GM21717 (cell line): ENCODE data around the gene CTNNA2.

ENCODE experiments used
- ATAC-seq: cut with Tn5 transposase; IDR thresholded peaks from one replicate; pipeline ENCODE4 v1.9.1; 2021; ENCODE audit warnings: mild to moderate bottlenecking, moderate library complexity; ENCODE audit not compliant: unreplicated experiment

The CTNNA2 gene

DNA sequence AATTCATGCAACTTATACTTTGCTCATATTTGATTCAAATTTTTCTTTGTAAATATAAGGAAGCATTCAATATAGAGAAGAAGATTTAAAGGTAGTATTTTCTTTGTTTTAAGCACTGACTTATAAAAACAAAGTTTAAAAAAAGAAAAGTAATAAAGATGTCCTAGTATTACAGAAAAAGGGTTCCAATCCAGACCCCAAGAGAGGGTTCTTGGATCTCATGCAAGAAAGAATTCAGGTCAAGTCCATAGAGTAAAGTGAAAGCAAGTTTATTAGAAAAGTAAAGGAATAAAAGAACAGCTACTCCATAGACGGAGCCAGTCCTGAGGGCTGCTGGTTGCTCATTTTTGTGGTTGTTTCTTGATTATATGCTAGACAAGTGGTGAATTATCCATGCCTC lies 267.9 kb downstream of the CTNNA2 start:
- ATAC-seq, result no peak

DNA sequence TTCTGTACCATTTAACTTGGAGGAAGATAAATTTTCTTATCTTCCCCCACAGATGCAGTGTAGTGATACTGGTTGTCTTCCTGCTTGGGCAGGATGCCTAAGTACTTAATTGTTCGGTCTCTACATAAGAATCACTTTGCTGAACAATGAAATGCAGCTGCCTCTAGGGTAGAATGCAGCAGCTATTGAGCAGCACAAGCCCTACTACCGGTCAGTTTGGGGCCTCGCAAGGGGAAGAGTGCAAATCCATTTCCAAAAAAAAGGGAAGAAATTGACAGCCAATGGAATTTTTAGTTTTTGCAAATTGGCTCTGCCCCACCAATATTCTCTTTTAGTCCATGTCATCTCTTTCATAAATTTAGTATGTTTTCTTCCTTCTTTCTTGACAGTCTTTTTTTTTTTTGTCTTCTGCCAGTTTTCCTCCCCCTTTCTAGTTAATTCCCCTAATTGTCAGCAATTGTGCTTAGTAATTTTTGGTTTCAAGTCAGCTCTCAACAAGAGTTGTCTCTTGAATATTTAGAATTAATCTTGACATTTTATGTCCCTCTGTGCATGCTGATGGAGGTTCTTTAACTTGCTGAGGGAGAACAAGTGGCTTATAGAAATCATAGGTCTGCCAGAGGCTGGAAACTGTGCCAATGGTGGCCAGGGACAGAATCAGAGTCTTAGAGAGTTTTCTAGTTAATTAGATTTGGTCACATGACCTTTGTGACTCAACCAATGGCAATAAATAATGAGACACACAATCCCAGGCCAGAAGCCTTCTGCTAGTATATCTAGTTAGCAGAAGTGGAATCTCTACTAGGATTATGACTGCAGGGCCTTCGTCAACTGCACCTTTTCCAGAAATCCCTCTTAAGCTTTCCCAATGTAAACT lies 270.0 kb downstream of the CTNNA2 start:
- ATAC-seq, result no peak

DNA sequence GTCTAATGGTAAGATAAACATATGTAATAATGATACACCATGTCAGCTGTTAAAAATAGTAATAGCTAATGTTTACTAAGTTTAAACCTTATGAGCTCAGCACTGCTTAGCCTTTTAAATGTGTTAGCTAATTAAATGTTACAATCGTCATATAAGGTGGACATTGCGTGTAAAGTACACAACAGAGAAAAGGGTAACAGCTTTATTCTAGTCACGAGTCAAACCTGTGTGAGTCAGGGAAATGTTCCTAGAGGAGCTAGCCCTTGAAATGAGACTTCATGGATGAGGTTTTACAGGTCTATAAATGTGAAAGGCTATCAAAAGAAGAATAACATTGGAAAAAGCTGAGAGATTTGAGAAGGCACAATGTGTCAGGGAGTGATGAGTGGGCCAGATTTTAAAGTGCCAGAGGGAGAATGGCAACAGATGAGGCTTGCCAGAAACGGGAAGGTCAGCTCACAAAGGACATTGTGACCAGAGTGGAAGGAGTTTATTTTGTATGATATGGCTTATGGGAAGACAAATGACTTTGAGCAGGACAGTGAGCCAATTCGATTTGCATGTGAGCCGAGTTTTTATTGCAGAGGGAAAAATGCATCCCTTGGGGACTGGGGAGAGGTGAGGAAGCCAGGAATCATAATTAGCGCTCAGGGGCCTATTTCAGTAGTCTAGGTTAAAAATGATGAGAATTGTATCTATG lies 276.3 kb downstream of the CTNNA2 start:
- ATAC-seq, result no peak

DNA sequence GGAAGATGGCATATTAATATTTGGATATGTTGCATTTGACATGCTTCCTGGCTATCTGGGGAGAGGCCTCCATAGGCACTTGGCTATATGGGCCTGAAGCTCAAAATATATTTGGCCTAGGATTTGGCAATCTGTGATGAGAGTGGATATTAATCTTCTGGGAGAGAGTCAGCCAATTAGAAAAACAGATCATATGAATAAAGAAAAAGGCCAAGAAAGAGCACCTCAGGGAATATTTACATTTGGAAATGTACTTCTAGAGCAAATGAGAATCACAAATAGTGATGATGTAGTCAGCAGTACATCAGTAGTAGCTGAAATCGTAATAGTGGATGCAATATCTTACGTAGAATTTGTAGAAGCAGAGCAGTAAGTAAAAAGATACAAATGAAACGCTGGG lies 277.0 kb downstream of the CTNNA2 start:
- no peak for ATAC-seq

DNA sequence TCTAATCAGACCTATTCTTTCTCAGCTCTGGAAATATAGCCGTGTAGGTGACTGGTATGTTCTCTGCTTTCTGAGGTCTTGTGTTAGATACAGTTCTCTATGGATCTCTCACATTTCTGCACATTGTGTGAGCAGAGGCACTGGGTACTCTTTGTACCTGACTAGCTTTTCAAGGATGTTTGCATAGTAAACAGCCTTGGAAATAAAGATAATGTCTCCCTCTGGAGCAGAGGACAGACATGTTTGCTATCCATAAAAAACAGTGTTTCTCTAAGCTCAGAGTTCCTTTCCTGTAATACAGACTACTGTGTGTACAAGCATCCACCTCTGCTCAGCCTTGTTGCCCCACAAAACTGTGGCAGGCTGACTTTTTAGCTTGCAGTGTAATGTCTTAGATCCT lies 279.2 kb downstream of the CTNNA2 start:
- ATAC-seq, result no peak

DNA sequence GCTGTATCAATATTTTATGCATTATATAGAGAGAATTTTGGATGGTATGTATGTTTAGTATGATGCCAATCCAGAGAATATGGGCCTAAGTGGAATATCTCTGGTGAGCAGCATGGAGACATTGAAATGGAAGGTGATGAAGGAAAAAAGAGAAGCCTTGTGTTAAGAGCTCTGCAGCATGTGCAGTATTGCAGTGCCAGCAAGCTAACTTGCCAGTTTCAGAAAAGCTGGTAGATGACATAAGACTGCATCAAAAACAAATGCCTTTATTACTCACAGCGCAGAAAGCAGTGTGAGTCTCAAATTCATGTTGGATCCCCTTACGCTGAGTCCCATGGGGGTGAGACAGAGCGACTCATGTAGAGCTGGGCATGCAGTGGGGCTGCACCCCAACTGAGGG lies 280.2 kb downstream of the CTNNA2 start:
- ATAC-seq, result no peak

DNA sequence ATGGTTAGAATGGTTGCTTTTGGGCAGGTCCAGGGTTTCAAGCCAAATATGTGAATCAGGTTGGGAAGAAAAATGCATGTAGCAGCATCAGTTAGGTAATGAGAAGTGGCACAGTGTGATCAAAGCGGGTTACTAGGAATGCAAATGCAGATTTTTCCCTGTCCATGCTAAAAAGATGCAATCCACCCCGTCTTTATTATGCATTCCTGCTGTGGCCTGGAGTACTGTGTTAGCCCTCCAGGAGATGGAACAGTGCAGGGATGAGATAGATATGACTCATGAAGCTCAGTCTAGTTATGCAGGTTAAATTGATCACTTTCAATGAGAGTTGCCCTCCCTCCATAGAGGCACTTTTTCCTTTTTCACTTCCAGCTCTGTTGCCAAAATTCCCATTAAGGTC lies 283.8 kb downstream of the CTNNA2 start:
- ATAC-seq, result no peak

DNA sequence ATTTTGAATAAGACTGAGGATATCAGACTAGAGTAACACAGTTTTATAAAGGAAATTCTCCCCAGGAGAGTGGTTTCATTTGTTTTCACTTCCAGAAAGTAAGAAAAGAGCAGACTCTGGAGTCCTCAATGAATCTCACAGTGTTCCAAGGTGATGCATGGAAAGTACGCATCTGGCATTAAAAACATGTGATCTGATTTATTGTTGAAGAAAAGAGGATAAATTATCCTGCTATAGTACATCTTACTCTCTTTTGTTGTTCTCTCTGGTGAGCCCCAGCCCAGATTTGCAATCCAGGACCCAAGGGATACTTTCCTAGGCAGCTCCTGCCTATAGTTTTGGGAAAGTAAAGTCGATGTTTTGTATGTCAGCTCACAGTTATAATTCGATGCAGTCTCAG lies 285.9 kb downstream of the CTNNA2 start:
- no peak for ATAC-seq

DNA sequence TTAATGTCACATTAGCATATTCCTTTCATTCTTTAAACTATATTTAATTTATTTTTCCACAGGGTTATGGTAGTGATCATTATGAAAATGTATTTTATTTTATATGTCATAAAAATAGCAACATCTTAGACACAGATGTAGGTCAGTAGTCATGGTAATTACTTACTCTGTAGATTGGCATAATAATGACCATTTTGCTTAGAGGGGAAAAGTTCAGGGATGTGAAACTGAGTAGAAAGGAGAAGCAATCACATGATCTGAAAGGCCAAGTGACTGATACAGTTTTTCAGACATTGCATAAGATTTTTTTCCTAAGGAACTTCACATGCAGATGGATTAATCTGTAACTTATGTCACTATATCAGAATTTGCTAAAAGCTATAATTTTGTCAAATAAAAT lies 286.9 kb downstream of the CTNNA2 start:
- ATAC-seq, result no peak

DNA sequence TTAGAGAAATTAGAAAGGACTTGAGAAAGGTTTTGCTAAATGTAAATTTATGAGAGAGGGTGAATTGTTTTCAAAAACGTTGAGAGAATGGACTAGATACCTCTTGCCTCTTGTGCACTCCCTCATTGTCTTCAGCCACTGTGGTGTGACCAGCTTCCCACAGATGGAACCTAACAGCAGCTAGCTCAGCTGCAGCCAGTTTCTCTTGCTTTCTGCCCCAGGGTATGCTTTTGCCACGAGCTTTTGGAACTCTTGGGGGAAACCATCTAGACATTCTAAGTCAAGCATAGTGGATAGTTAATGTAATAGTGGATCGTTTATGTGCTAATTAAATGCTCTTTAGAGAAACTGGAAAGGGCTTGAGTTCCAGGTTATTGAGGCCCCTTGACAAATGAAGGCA lies 288.2 kb downstream of the CTNNA2 start:
- ATAC-seq, result no peak

DNA sequence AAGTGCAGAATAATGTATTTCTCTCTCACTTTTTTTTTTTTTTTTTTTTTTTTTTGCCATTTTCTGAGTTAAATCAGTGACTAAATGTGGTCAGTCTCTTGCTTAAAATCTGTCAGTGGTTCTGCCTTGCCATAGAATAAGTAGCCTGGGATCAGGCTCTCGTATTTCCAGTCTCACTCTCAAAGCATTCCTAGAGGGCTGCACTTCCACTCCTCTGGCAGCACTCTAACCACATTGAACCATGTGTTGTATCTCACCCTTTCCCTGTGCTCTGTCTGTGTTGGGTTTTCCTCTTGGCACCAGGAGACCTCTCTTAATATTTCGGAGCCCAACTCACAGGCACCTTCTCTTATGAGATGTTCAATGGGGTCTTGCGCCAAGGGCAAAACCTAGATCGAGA lies 304.4 kb downstream of the CTNNA2 start:
- no peak for ATAC-seq

DNA sequence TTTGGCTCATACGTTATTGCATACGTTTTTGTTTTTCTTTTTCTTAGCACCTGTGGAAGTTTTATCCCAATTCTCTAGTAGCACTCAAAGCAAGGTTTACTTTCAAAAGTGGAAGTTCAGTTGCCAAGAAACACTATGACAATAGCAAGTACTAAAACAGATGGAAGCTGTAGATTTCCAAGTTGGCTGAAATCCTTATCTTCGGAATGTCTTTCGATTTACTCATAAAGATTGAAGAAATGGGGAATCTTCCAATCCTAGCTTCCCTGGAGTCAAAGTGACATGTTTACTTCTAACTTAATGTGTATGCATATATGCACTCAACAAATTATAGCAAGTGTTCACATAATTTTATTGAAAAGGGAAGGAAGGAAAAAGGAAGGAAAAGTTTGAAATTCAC lies 307.4 kb downstream of the CTNNA2 start:
- ATAC-seq, result no peak

DNA sequence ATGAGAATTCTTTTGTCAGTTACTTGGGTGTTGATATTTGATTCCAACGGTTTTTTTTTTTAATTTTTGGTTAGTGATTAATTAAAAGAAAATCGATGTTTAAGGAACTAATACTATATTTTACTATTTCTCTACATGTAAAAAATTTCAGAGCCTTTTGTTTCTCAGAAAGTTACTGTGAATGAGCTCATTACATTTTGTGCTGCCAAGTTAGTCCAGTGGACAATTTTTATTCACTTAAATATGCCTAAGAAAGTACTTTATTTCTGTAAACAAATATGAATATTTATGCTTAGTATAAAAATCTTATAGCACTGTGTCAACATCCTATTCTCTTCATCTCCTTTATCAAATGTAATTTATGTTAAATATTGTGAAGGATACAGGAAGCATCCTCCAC lies 309.3 kb downstream of the CTNNA2 start:
- no peak for ATAC-seq

DNA sequence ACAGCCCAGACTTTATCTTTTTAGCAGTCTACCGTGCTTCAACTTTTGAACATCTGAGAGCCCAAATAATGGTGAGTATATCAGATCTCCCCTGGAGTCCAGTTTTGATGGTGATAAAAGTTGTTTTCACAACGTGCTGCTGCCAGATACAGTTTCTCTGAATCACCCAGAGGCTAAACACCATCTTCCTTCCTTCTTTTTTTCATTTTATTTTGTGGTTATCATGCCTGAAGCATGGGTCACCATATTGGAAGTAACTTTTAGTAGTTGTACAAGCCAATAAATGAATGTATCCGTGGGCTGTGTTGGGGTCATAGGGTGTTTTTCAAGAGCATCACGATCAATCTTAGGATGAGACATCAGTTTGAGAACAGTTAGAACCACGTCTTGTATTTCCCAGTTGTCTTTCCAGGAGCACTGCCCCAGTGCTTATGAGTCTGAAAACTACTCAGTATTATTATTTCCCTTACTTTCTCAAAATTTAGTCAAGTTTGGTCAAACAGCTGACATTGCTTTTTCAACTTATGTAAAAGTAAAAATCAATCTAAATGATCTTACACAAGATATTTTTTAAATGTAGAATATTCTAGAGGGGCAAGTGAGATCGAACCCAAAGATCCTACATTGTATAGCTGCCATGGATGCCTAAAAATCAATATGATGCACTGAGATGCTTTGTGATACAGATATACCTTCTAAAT lies 311.4 kb downstream of the CTNNA2 start:
- ATAC-seq, result no peak

DNA sequence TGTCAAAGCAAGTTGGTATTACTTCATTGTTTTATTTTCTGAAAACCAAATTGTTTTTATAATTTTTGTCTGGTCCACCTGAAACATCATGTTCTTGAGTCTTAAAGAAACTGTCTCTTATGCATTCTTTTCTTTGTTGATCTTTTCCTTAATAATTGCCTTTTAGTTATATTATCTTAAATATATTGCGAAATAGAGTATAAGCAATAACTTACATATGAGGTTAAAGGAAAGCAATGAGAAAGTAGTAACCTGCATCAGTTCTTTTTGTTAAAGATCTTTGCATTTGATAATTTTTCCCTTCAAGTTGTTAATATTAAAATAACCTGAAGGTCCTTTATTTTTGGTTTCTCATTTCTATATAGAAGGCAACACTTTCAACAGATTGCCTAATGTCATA lies 315.0 kb downstream of the CTNNA2 start:
- no peak for ATAC-seq

DNA sequence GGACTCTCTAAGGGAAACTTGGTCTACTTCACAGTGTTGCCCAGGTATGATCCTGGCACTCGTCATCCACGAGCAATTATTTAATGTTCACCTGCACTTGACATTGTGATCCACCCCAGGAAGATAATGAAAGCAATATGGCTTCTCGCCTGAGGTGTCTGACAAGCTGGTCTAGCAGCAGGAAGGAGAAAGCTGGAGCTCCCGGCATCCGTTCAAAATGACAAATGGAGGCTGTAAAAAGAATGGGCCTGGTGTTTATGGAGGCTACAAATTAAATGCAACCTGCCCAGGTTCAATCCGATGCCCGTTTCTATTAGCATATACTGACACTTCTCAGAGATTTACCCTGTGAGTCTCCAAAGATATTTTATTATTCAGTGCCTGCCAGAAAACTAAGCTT lies 317.6 kb downstream of the CTNNA2 start:
- no peak for ATAC-seq

DNA sequence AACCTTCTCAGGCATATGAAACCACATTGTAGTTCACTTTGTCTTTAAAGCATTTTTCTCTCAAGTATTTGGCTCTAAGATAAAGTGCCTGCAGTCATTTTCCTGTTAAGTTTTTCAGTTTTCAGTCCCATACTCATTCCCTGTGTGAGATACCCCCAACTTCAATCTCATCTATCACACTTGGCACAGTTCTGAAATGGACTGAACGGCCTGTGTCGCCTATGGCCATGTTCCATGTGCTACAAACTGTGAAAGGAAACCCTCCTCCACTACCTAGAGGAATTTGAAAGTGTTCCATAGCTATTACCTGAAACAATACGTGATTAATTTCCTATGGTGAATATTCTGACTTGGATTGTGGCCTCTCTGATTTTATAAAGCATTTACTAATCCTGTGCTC lies 319.1 kb downstream of the CTNNA2 start:
- ATAC-seq, result no peak

DNA sequence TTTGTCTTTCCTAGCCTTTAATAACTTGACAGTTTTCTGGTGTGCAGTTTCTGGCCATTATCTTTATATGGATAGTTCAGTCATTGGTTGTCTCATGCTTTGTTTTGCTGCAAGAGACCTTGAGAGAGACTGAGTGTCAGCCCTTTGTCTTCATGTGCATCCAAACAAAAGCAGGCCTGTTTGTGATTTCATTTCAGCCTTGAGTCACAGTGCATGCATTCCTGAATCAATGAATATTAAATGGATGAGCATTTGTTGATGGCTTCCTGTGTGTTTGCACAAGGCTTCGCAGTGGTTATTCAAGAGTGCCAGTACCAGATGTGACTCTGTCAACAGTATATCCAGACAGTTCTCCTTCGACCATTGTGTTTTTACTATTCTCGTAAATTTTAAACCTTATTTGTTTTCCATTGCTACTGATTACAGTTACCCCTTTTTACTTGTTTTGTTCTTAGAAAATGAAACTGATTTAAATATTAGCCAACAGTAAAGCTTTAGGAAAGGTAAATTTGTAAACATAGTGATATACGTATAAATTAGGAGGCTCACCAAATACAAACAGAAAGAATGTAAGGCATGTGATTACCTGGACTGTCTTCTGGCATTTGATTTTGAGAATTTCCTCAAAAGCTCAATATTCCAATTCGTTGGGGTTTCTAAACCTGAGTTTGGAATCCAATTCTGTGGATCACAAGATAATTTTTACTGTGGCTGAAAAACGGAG lies 319.8 kb downstream of the CTNNA2 start:
- ATAC-seq, result no peak

DNA sequence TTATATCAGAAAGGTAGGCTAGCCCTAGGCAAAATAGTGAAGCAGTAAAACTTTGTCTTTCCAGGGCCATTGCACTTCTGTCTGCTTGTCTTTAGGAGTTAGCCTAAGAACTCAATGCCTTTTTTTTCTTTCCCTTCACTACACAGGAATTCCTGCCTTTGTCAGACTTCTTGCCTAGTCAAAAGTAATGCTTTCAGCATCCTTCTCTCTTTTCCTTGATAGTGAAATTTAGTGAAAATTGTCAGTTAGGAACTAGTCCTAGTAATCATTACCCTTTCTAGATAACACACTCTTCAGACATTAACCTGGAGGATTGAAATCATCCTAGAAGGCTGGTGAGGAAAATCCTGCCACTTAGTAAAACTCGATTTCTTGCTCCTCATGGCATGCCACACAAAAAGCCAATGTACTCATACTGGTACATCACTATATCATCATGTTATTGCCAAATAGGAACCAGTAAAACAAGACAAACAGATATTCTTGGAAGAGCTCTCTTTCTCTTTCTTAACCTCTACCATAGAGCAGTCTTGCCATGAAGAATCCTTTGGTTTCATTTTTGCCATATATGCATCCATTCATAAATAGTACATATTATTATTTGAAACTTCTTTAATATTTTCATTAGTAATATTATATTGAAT lies 320.5 kb downstream of the CTNNA2 start:
- ATAC-seq, result no peak

DNA sequence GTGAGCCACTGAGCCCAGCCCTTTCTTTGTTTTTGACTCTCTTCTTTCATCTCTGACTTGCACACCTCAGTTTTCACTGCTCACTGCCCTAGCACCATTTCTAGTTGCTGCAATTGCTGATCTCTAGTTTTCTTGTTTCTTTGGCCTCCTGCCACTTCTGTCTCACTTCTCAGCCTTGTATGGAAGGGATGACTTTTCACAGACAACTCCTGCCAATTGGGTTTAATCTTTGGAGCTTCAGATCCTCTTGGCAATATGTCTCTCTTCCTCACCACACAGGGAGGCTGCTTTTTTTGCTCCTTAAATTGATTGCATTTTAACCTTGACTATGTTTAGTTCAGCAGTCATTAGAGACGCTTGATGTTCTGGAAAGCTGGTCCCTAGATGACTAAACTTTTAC lies 323.1 kb downstream of the CTNNA2 start:
- no peak for ATAC-seq

DNA sequence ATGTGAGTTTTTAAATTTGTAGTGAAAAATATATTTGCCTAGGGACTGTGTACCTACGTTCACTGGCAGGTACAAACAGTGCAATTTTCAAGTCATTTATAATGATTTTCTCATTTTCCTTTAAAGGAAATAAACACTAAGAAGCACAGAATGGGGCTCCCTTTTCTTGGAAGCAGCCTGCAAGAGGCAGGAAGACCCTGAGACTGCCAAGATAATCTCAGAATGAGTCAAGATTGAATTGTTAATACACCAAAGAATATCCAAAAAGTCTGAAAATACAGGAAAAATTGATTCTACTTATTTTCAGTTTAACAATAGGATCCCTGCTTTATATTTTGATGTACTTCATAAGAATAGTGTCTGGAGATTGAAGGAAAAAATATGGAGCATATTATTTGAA lies 331.2 kb downstream of the CTNNA2 start:
- ATAC-seq, result no peak
